HG02759 (cell line): Measurements from ENCODE around the gene SLC7A9.

Source experiments
- ATAC-seq: cut with Tn5 transposase; IDR thresholded peaks from one replicate; pipeline ENCODE4 v1.9.1; 2021; ENCODE audit warnings: mild to moderate bottlenecking, moderate library complexity; ENCODE audit not compliant: unreplicated experiment

SLC7A9 gene

GRCh38 chr19:32828643-32829344, 40.8 kb downstream of the SLC7A9 start:
- ATAC-seq, result no peak

GRCh38 chr19:32828139-32828538, 41.4 kb downstream of the SLC7A9 start:
- no peak for ATAC-seq

- ATAC-seq, result no peak
Measured at GRCh38 chr19:32824916-32825608, 44.5 kb downstream of the SLC7A9 start.

GRCh38 chr19:32824191-32824751, 45.3 kb downstream of the SLC7A9 start:
- ATAC-seq, result no peak

GRCh38 chr19:32823747-32824102, 45.8 kb downstream of the SLC7A9 start:
- ATAC-seq, result no peak

GRCh38 chr19:32822916-32823746, 46.4 kb downstream of the SLC7A9 start:
- ATAC-seq, result no peak

GRCh38 chr19:32819419-32820400, 49.9 kb downstream of the SLC7A9 start:
- no peak for ATAC-seq

GRCh38 chr19:32818536-32818935, 51.0 kb downstream of the SLC7A9 start:
- ATAC-seq, result no peak

GRCh38 chr19:32817569-32818476, 51.7 kb downstream of the SLC7A9 start:
- ATAC-seq, result no peak

- no peak for ATAC-seq
Measured at GRCh38 chr19:32816555-32817099, 52.9 kb downstream of the SLC7A9 start.

GRCh38 chr19:32814624-32815023, 54.9 kb downstream of the SLC7A9 start:
- no peak for ATAC-seq

GRCh38 chr19:32813862-32814425, 55.6 kb downstream of the SLC7A9 start:
- ATAC-seq, result no peak

- ATAC-seq, result no peak
Measured at GRCh38 chr19:32812571-32812970, 57.0 kb downstream of the SLC7A9 start.

GRCh38 chr19:32812036-32812435, 57.5 kb downstream of the SLC7A9 start:
- no peak for ATAC-seq

- no peak for ATAC-seq
Measured at GRCh38 chr19:32811151-32811550, 58.4 kb downstream of the SLC7A9 start.

- no peak for ATAC-seq
Measured at GRCh38 chr19:32810452-32810851, 59.1 kb downstream of the SLC7A9 start.

GRCh38 chr19:32809754-32810153, 59.8 kb downstream of the SLC7A9 start:
- ATAC-seq, result no peak

- ATAC-seq, result no peak
Measured at GRCh38 chr19:32809254-32809653, 60.3 kb downstream of the SLC7A9 start.

GRCh38 chr19:32808236-32808635, 61.3 kb downstream of the SLC7A9 start:
- ATAC-seq, result no peak
